ENCODE data around the gene CIB1. TPM values are rescaled to one million over a fixed set of nuclear protein-coding genes. Genes with fewer than 3 reads are reported as not detected.

CIB1 gene
- total RNA-seq: 51.6 and 59.3 TPM in 2 replicates

DNA sequence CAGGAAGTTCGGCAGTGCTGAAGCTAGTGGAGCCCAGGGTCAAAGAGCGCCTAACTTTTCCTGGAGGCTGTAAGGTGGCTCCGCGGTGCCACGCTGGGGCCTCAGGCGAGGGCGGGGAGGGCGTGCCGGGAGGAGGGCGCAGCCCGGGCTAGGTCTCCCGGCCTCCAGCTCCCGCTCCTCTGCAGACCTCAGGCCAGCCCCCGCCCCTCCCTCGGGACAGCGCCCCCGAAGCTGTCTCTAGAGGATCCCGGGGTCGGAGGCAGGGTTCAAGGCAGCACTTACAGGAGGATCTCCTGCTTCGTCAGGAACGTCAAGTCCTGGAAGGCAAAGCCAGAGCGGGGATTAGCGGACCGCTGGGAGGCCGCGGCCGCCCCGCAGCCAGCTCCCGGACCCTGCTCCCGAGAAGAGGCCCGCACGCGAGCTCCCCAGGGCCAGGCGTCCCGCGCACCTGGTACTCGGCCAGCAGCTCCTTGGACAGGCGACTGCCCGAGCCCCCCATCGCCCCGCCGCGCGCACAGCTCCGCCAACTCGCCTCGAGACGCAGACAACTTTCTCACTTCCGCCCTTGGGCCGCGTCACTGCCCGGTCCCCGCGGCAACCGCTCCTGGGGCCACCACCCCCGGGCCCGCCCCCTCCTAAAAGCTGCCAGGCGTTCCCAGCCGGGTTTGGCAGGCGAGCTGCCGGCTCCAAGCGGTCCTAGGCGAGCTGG lies at the start of gene CIB1:
TSS of gene CIB1 (minus strand) at position 555 of the 709 bp plus-strand sequence. CDS start at position 499, 56 bp downstream.

DNA sequence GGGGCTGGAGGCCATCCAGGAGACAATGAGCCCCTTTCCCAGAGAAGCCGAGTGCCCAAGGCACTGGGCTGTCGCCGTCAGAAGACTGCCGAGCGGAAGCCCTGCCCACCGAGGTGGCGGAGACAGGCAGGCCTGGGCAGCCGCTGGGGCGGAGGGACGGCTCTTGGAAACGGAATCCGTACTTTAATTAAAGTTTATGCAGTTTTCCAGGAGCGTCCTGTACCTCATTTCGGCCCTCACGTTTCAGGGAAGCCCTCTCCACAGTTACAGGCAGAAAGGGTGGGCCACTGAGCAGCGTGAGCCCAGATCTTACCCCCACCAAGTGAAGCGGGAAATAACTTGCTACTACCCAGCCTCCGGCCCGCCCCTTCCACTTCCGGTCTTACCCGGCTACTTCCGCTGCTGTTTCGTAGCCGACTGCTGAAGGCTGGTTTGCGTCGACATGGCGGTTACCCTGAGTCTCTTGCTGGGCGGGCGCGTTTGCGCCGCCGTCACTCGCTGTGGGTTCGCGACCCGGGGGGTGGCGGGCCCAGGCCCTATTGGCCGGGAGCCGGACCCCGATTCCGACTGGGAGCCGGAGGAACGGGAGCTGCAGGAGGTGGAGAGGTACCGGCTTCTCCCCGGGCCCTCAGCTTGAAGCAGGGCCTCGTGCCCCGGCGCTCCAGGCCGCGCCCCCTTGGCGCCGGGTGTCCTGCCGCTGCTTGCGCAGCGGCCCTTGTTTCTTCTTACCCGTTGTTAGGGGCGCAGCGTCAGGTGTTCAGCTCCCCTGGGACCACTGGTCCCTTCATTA lies 31.7 kb upstream of the CIB1 start, which contains the start of gene NGRN:
TSS of gene NGRN (plus strand) at position 402 of the 790 bp plus-strand sequence. CDS start at position 443, 41 bp downstream.

DNA sequence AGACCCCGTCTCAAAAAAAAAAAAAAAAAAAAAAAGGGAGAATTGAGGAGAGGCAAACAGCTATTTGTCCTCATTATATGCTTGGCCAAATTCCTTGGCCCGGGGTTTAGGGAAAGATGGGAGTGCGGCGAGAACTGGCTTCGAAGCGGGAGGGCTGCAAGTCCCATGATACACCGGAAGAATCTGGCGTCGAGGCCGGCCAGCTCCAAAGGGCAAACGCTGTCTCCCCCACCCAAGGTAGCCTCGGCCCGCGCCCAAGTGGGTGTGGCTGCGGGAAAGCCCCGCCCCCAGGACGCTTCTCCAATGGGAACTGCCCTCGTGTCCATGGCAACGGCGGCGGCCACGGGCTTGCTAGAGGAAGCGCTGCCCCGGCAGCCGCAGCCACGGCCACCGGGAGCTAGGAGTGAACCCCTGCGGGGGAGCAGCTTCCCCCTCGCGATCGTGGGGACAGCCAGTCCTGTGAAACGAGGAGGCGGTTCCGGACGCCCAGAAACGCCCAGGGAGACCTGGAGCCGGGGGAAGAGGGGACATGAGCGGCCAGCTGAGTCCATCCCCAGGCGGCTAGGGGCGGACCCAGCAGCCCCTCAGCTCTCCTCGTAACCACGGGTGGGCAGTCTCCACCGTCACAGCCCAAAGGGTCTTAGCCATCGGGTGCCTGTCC lies 15.6 kb upstream of the CIB1 start, which contains the start of gene TTLL13:
TSS of gene TTLL13 (plus strand) at position 354 of the 661 bp plus-strand sequence. CDS start 1,075 bp downstream, outside the sequence.

GRCh38 chr15:90234096-90234988 lies 601 bp upstream of the CIB1 start, which contains the start of gene GDPGP1:
Gene GDPGP1 (plus strand): TSS chr15:90234209. CDS start chr15:90240909, 6,700 bp downstream.

GRCh38 chr15:90201130-90201943 lies 32.4 kb downstream of the CIB1 start, which contains the start of gene SEMA4B:
Gene SEMA4B (plus strand): TSS chr15:90201330. CDS start chr15:90201579, 249 bp downstream.

Other genes with a start within 250 kb of the CIB1 start
- 11.6 and 16.6 TPM in 2 replicates for gene ZNF710, start 232.6 kb downstream of the CIB1 start, total RNA-seq
- 60.1 and 67.0 TPM in 2 replicates for gene IDH2, start 131.5 kb downstream of the CIB1 start, total RNA-seq
- gene SEMA4B, start 32.6 kb downstream of the CIB1 start, total RNA-seq: 95.7 and 141 TPM in 2 replicates
- 4.2 and 7.5 TPM in 2 replicates for gene GDPGP1, start 268 bp upstream of the CIB1 start, total RNA-seq
- gene TTLL13, start 15.6 kb upstream of the CIB1 start, total RNA-seq: 0.08 and 0.11 TPM in 2 replicates
- gene NGRN, start 31.7 kb upstream of the CIB1 start, total RNA-seq: 52.7 and 59.6 TPM in 2 replicates
- 1.7 and 2.9 TPM in 2 replicates for gene ZNF774, start 118.3 kb upstream of the CIB1 start, total RNA-seq
- 153 and 186 TPM in 2 replicates for gene IQGAP1, start 154.3 kb upstream of the CIB1 start, total RNA-seq